ENCODE data around the gene E2F1.
A peak's percentile ranks its signal among the peaks of the same experiment; 100 is the strongest.

E2F1 gene

GRCh38 chr20:33671573-33672288 is 14.5 kb downstream of the E2F1 start:
- Histone ChIP-seq H3F3A (ENCODE audit: control insufficient read depth, insufficient read depth) (peaks cover 24% of the 10 kb centered on the region), H3K9me2 (replicated peaks; ENCODE audit: control insufficient read depth, low read length) (no peaks in the 10 kb centered on the region), H3K79me2 (ENCODE audit: control insufficient read depth, low read length) (peaks cover 27% of the 10 kb centered on the region), H3K4me3 (ENCODE audit: low read length) (no peak overlapping the region), H4K20me1 (ENCODE audit: control insufficient read depth, insufficient read depth, low read depth, low read length) (peaks cover 4% of the 10 kb centered on the region; the same call in 1 of the 2 replicates), H3K36me3 (ENCODE audit: control insufficient read depth, low read length) (peaks cover 35% of the 10 kb centered on the region), H3K4me1 (ENCODE audit: control insufficient read depth, low read length) (peaks cover 54% of the 10 kb centered on the region), H3K9me3 (ENCODE audit: control insufficient read depth, insufficient read depth, low read length) (no peaks in the 10 kb centered on the region), H3K27ac (ENCODE audit: low read depth, low read length) (no peak overlapping the region), H3K27me3 (ENCODE audit: control insufficient read depth, low read length) (no peaks in the 10 kb centered on the region), H3K4me2 (ENCODE audit: low read length) (no peak overlapping the region)
- TF ChIP-seq CTCF (IDR thresholded peaks at IDR 0.05; ENCODE audit: low read depth, low read length, poor library complexity, severe bottlenecking), result no peak
- no peak for TF ChIP-seq EZH2phosphoT487 (IDR thresholded peaks at IDR 0.05; ENCODE audit: borderline replicate concordance, low read length)

- TF ChIP-seq CTCF (IDR thresholded peaks at IDR 0.05; ENCODE audit: low read depth, low read length, poor library complexity, severe bottlenecking), result no peak
- TF ChIP-seq EZH2phosphoT487 (IDR thresholded peaks at IDR 0.05; ENCODE audit: borderline replicate concordance, low read length), result no peak
- H3K36me3 ChIP-seq (ENCODE audit: control insufficient read depth, low read length), result peaks cover 27% of the 10 kb centered on the region
- H3K27me3 ChIP-seq (ENCODE audit: control insufficient read depth, low read length), result no peaks in the 10 kb centered on the region
- peaks cover 23% of the 10 kb centered on the region for H3F3A ChIP-seq (ENCODE audit: control insufficient read depth, insufficient read depth)
- peaks cover 58% of the 10 kb centered on the region for H3K4me1 ChIP-seq (ENCODE audit: control insufficient read depth, low read length)
- H3K9me2 ChIP-seq (replicated peaks; ENCODE audit: control insufficient read depth, low read length), result no peaks in the 10 kb centered on the region
- no peak overlapping the region for H3K4me3 ChIP-seq (ENCODE audit: low read length)
- peaks cover 27% of the 10 kb centered on the region for H3K79me2 ChIP-seq (ENCODE audit: control insufficient read depth, low read length)
- H3K27ac ChIP-seq (ENCODE audit: low read depth, low read length), result no peak overlapping the region
- H3K4me2 ChIP-seq (ENCODE audit: low read length), result no peak overlapping the region
- peaks cover 4% of the 10 kb centered on the region; the same call in 1 of the 2 replicates for H4K20me1 ChIP-seq (ENCODE audit: control insufficient read depth, insufficient read depth, low read depth, low read length)
- H3K9me3 ChIP-seq (ENCODE audit: control insufficient read depth, insufficient read depth, low read length), result no peaks in the 10 kb centered on the region
Observed at GRCh38 chr20:33670715-33671499, 15.3 kb downstream of the E2F1 start.

GRCh38 chr20:33669873-33670640 is 16.1 kb downstream of the E2F1 start:
- Histone ChIP-seq H3K27me3 (ENCODE audit: control insufficient read depth, low read length) (no peaks in the 10 kb centered on the region), H3K27ac (ENCODE audit: low read depth, low read length) (no peak overlapping the region), H3K4me1 (ENCODE audit: control insufficient read depth, low read length) (peaks cover 52% of the 10 kb centered on the region), H3K9me3 (ENCODE audit: control insufficient read depth, insufficient read depth, low read length) (no peaks in the 10 kb centered on the region), H3K4me3 (ENCODE audit: low read length) (no peak overlapping the region), H3K9me2 (replicated peaks; ENCODE audit: control insufficient read depth, low read length) (no peaks in the 10 kb centered on the region), H3K79me2 (ENCODE audit: control insufficient read depth, low read length) (peaks cover 27% of the 10 kb centered on the region), H3K36me3 (ENCODE audit: control insufficient read depth, low read length) (peaks cover 20% of the 10 kb centered on the region), H3K4me2 (ENCODE audit: low read length) (peak overlapping the region; percentile 3; the same call in 1 of the 2 replicates), H3F3A (ENCODE audit: control insufficient read depth, insufficient read depth) (peaks cover 16% of the 10 kb centered on the region), H4K20me1 (ENCODE audit: control insufficient read depth, insufficient read depth, low read depth, low read length) (peaks cover 2% of the 10 kb centered on the region; the same call in 1 of the 2 replicates)
- TF ChIP-seq CTCF (IDR thresholded peaks at IDR 0.05; ENCODE audit: low read depth, low read length, poor library complexity, severe bottlenecking) (no peak), EZH2phosphoT487 (IDR thresholded peaks at IDR 0.05; ENCODE audit: borderline replicate concordance, low read length) (no peak)

Measured in DOHH2 (cell line).